H7 (cell line): ENCODE results near the gene TBX3. TPM values are rescaled to one million over a fixed set of nuclear protein-coding genes. Genes with fewer than 3 reads are reported as not detected.
"Not testable (repeated sequence)": the region's sequence is repeated elsewhere in the genome, so short reads cannot be mapped to it uniquely, and the experiment has no call there.

Experiments used
- DNase-seq: peaks from one replicate; pipeline ENCODE4 v3.0.0; 2012
- H3K27me3 ChIP-seq: 2 replicates; pipeline ENCODE4 v1.6.0; 2011; ENCODE audit warnings: mild to moderate bottlenecking, low read length; ENCODE audit not compliant: control insufficient read depth, insufficient read depth
- H3K36me3 ChIP-seq: replicated peaks from 2 replicates; pipeline ENCODE4 v1.5.1; 2011; ENCODE audit warnings: low read length; ENCODE audit not compliant: control insufficient read depth, insufficient read depth
- H3K4me3 ChIP-seq: 2 replicates; pipeline ENCODE4 v1.5.1; 2011; ENCODE audit warnings: low read depth, mild to moderate bottlenecking, control low read depth, low read length, moderate library complexity; ENCODE audit not compliant: insufficient read depth
- total RNA-seq: library from RNA; depleted of rRNA; stranded (reverse); fragments of >200 nt; shearing (Covaris generic); gene quantifications from 2 replicates; pipeline ENCODE4 v1.2.3, GENCODE V29; 2014; rRNA removed

Gene TBX3
- total RNA-seq = 0.30 and 0.94 TPM in 2 replicates

DNA sequence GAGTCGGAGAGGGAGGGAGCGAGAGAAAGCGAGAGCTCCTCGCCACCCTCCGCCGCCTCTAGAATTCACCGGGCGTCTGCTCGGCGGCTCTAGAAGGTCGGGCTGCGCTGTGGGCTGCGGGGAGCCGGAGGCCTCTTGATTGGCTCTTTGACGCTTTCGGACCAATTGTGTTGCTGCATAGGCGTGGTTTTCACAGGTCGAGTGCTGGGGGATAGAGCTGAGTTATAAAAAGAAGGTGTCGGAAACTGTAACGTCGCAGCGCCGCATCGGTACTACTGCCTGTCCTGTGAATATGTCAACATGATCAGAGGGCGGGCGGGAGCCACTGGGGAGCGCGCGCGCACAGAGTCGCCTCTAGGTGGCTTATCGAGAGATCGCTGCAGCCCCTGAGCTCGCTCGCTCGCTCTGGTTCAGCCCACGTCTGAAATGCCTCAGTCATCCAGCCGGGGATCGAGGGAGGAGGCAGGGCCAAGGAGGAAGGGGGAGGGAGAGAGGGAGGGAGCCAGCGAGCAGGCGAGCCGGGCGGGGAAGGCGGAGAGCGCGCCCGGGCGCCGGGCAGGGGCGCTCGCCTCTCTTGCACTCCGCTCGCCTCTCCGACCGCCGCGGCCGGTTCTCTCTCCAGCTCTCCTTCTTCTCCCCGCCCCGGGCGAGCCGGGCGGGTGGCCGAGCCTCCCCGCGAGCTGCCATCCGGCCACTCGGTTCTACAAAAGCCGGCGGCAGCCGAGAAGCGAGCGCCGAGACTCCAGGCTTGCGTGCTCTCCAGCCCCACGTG is at the start of gene TBX3:
TBX3 (minus strand) TSS at position 78 of the 772 bp plus-strand sequence. CDS start 975 bp downstream, outside the sequence.
- H3K36me3 ChIP-seq = no peaks in the 10 kb centered on the region
- H3K27me3 ChIP-seq = peaks cover 91% of the 10 kb centered on the region
- H3K4me3 ChIP-seq = peak within 1 kb of the TSS; percentile 42
- DNase-seq = peak; percentile 94

GRCh38 chr12:114732426-114733030 is 48.6 kb upstream of the TBX3 start:
- Histone ChIP-seq H3K4me3 (no peak overlapping the region), H3K27me3 (peaks cover 39% of the 10 kb centered on the region), H3K36me3 (no peaks in the 10 kb centered on the region)
- DNase-seq = no peak

DNA sequence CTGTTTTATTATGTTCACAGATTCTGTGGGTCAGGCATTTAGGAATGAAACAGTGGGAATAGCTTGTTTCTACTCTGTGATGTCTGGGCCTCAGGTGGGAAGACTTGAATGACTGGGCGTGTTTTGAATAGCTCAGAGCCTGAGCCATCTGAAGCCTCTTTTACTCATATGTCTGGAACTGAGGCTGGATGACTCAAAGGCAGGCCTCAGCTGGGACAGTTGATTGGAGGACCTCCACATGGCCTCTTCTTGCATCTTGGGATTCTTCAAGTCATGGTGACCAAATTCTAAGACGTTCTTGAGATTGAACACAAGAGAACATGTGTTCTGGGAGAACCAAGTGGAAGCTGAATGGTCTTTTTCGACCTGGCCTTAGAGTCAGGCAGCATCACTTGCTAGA is 45.8 kb upstream of the TBX3 start:
- Histone ChIP-seq H3K27me3 (peaks cover 12% of the 10 kb centered on the region), H3K4me3 (no peak overlapping the region), H3K36me3 (no peaks in the 10 kb centered on the region)
- DNase-seq = no peak

- no peak for DNase-seq
- Histone ChIP-seq H3K36me3 (no peaks in the 10 kb centered on the region), H3K4me3 (no peak overlapping the region), H3K27me3 (no peaks in the 10 kb centered on the region)
Measured at GRCh38 chr12:114726092-114726710, 42.2 kb upstream of the TBX3 start.

DNA sequence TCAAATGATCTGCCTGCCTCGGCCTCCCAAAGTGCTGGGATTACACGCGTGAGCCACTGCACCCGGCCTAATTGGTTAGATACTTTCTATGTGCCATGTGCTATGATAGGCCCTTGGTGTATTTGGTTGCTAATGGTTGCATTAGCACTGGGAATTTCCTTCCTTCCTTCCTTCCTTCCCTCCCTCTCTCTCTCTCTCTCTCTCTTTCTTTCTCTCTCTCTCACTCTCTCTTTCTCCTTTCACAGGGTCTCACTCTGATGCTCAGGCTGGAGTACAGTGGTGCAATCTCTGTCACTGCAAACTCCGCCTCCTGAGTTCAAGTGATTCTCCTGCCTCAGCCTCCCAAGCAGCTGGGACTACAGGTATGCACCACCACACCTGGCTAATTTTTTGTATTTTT is 38.2 kb upstream of the TBX3 start:
- not testable (repeated sequence) for H3K36me3 ChIP-seq, H3K27me3 ChIP-seq, DNase-seq, H3K4me3 ChIP-seq

GRCh38 chr12:114721266-114721665 is 37.3 kb upstream of the TBX3 start:
- Histone ChIP-seq H3K27me3 (no peaks in the 10 kb centered on the region), H3K4me3 (no peak overlapping the region), H3K36me3 (no peaks in the 10 kb centered on the region)
- no peak for DNase-seq

DNA sequence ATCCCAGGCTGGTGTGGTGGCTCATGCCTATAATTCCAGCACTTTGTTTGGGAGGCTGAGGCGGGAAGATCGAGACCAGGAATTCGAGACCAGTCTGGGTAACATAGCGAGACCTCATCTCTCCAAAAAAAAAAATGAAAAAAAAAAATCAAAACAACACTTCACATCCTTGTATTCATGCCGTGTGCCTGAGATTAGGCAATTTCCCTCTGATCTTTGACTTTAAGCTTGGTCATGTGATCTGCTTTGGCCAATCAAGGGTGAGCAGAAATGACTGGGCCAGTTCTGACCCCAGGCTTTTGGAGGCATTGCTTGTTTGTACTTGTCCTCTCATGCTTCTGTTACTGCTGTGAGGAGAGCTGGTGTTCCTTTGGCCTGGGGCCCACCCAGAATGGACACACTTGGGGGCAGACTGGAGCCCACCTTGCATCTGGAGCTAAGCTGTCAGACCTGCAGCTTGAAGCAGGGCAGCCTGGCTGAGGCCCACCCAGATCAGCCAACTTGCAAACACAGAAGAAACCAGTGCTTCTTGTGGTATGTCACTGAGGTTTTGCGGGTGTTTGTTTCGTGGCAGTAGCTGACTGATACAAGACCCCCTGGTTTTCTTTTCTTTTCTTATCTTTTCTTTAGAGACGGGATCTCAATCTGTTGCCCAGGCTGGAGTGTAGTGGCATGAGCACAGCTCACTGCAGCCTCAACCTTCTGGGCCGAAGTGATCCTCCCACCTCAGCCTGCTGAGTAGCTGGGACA is 29.7 kb upstream of the TBX3 start:
- Histone ChIP-seq H3K36me3 (no peaks in the 10 kb centered on the region), H3K4me3 (no peak overlapping the region), H3K27me3 (no peaks in the 10 kb centered on the region)
- no peak for DNase-seq

DNA sequence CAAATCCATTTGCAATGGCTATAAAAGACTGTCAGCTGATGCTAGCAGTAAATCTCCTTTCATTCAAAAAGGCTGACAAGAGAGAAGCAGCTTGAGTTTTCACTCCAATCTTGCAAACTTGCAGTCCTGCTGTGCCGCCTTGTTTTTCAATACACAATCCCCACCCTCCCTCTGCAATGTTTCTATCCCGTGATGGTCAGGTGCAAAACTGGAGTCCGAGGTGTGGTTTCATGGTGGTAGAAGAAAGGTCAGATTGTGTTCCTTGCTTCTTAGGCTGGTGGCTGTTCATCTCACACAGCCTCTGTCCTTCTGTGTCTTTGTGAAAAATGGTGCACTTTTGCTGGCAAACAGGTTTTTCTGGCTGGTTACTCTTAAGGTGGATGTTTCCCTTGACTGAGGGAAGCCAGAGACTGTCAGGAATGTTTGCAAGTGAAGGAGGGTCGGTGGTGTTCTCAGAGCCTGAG is 27.7 kb upstream of the TBX3 start:
- Histone ChIP-seq H3K4me3 (no peak overlapping the region), H3K36me3 (no peaks in the 10 kb centered on the region), H3K27me3 (no peaks in the 10 kb centered on the region)
- DNase-seq = peak; percentile 35

GRCh38 chr12:114710151-114710550 is 26.2 kb upstream of the TBX3 start:
- Histone ChIP-seq H3K27me3 (no peaks in the 10 kb centered on the region; the same call in 1 of the 2 replicates), H3K4me3 (no peak overlapping the region), H3K36me3 (no peaks in the 10 kb centered on the region)
- DNase-seq = no peak

GRCh38 chr12:114709112-114709511 is 25.1 kb upstream of the TBX3 start:
- no peaks in the 10 kb centered on the region for H3K36me3 ChIP-seq
- peaks cover 2% of the 10 kb centered on the region for H3K27me3 ChIP-seq
- no peak overlapping the region for H3K4me3 ChIP-seq
- no peak for DNase-seq

DNA sequence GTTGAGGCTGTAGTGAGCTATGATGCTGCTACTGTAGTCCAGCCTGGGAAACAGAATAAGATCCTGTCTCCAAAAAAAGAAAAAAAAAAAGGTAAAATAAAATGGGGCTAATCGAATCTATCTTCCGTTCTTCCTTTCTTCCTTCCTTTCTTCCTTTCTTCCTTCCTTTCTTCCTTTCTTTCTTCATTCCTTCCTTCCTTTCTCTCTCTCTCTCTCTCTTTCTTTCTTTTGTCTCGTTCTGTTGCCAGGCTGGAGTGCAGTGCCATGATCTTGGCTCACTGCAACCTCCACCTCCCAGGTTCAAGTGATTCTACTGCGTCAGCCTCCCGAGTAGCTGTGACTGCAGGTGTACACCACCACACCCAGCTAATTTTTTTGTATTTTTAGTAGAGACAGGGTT is 24.6 kb upstream of the TBX3 start:
- H3K4me3 ChIP-seq, DNase-seq, H3K27me3 ChIP-seq, H3K36me3 ChIP-seq: not testable (repeated sequence)

DNA sequence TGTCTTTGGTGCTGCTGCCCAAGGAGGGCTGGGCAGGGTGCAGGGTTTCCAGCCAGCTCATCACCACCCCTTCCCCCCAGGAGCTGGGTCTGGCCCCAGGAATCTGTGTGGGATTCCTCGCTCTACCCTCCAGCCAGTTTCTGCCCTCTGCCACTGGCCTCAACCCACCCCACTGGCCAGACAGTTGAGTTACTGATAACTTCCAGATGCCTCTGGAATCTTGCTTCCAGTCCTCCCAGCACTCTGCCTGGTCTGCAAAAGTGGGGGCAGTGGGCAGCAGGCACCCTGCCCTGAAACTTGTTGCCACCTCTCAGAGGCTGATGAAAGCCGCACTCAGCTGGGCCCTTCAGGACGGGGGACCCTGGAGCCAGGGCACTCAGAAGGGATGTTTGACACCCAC is 20.1 kb upstream of the TBX3 start:
- Histone ChIP-seq H3K36me3 (no peaks in the 10 kb centered on the region), H3K4me3 (no peak overlapping the region), H3K27me3 (peaks cover 50% of the 10 kb centered on the region)
- DNase-seq = no peak

DNA sequence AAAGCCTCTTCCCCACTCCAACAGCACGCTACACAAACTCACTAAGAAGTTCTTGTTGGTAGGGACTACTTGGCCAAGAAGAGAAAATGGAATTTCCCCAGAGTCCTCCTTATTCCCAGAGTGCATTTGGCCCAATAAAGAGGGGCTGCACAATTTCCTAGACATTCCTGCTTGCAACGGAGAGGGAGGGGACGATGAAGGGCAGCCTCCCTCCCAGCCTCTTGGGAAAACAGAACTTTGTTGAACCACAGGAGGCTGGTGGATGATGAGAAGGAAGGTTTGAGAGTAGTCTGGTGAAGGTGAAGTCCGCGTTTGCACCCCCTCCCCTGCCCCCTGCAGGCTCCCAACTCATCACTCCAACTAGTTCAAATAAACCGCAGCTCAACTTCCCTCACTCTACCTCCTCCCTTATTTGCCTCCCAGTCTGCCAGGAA is 19.1 kb upstream of the TBX3 start:
- H3K36me3 ChIP-seq = no peaks in the 10 kb centered on the region
- H3K27me3 ChIP-seq = peaks cover 59% of the 10 kb centered on the region
- peak overlapping the region; percentile 6; the same call in 1 of the 2 replicates for H3K4me3 ChIP-seq
- peak; percentile 72 for DNase-seq

DNA sequence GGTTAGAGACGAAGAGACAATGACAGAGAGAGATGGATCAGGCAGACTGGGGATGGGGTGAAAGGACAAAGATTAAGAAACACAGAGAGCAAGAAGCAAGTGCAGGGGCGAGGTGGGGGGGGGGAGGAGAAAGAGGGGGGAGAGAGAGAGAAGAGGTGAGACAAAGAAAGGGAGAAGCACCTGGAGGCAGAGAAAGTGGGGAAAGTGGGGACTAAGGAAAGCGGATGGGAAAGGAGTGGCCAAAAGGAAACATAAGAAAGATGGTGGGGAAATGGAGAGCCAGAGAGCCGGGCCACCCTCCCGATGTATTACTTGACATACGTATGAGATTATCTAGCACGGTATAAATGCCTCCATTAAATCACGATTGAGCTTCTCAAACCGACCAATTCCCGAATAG is 18.5 kb upstream of the TBX3 start:
- Histone ChIP-seq H3K4me3 (no peak overlapping the region), H3K36me3 (no peaks in the 10 kb centered on the region), H3K27me3 (peaks cover 65% of the 10 kb centered on the region)
- no peak for DNase-seq
